Testis (tissue), 2 donors: ENCODE data around the gene EIF2AK3.

ENCODE experiments used
- POLR2A ChIP-seq: fragments of 450-650 bp; IDR thresholded peaks from one replicate; pipeline ENCODE4 v1.6.1; 2017; ENCODE audit warnings: antibody characterized with exemption, mild to moderate bottlenecking, moderate library complexity
- TF ChIP-seq, protein P1 (sequence below), 3 experiments: fragments of 450-650 bp in 2 of 3; fragments of 200-600 bp in 1 of 3; sonication (generic) in 1 of 3; IDR thresholded peaks; one replicate each; pipeline ENCODE4 v1.5.1; 2016 to 2019; ENCODE audit warnings: antibody characterized with exemption in 3 of 3, mild to moderate bottlenecking in 2 of 3, moderate library complexity in 1 of 3

DNA sequence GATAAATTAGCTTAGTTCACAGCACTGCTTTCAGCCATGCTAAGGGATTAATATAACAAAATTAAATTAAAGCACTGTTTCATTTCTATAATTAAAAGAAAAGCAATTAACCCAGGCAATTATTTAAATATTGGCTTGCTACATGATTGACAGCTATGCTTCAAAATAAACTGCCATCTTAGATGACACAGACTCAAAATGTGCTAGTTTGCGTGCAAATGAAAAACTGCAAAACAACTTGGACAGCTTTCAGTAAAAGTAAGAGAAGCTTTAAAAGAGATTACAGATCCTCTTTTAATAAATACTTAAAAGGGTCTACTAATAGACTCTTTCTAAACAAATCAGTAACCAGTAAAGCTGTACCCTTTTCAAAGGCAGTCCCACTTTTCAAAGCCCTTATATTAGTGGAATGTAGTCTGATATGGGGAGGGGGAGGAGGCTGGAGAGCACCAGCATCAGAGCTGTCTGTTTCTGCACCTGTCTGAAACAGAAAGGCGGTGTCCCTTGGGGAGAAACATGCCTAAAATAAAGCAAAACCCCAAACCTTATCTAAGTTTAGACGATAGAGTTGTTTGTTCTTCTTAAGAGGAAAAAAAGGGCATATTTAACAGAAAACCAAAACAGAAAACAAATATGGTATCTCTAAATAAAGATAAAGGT lies 20.8 kb downstream of the EIF2AK3 start:
- TF ChIP-seq, protein P1, sequence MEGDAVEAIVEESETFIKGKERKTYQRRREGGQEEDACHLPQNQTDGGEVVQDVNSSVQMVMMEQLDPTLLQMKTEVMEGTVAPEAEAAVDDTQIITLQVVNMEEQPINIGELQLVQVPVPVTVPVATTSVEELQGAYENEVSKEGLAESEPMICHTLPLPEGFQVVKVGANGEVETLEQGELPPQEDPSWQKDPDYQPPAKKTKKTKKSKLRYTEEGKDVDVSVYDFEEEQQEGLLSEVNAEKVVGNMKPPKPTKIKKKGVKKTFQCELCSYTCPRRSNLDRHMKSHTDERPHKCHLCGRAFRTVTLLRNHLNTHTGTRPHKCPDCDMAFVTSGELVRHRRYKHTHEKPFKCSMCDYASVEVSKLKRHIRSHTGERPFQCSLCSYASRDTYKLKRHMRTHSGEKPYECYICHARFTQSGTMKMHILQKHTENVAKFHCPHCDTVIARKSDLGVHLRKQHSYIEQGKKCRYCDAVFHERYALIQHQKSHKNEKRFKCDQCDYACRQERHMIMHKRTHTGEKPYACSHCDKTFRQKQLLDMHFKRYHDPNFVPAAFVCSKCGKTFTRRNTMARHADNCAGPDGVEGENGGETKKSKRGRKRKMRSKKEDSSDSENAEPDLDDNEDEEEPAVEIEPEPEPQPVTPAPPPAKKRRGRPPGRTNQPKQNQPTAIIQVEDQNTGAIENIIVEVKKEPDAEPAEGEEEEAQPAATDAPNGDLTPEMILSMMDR (IDR thresholded peaks at IDR 0.05) = no peak
- TF ChIP-seq POLR2A = no peak
